IMR-90 (cell line): ENCODE results near the gene CCNG1.
"Not testable (repeated sequence)": the region's sequence is repeated elsewhere in the genome, so short reads cannot be mapped to it uniquely, and the experiment has no call there.

Experiments
- CTCF ChIP-seq: conservative IDR thresholded peaks from 2 replicates; pipeline ENCODE4 v1.5.1; 2012; ENCODE audit warnings: mild to moderate bottlenecking, low read depth, low read length, improper control_type of control experiment
- FOS ChIP-seq: fragments of 150-350 bp; IDR thresholded peaks from 2 replicates; pipeline ENCODE4 v1.6.1; 2016; ENCODE audit warnings: low read depth, low read length
- MAFK ChIP-seq: IDR thresholded peaks from 2 replicates; pipeline ENCODE4 v1.6.1; 2012; ENCODE audit warnings: low read depth, low read length, improper control_type of control experiment
- MAZ ChIP-seq: IDR thresholded peaks from 2 replicates; pipeline ENCODE4 v1.6.1; 2012; ENCODE audit warnings: low read depth, mild to moderate bottlenecking, low read length, improper control_type of control experiment, moderate library complexity, borderline replicate concordance
- POLR2A ChIP-seq: IDR thresholded peaks from 2 replicates; pipeline ENCODE4 v1.6.1; 2012; ENCODE audit warnings: mild to moderate bottlenecking, low read depth, low read length
- RAD21 ChIP-seq: IDR thresholded peaks from 2 replicates; pipeline ENCODE4 v1.6.1; 2012; ENCODE audit warnings: low read length, improper control_type of control experiment
- RFX5 ChIP-seq: IDR thresholded peaks from 2 replicates; pipeline ENCODE4 v1.8.0; 2012; ENCODE audit warnings: low read depth, mild to moderate bottlenecking, low read length, moderate library complexity
- TF ChIP-seq, protein P1 (sequence below): fragments of 150-350 bp; IDR thresholded peaks from 2 replicates; pipeline ENCODE4 v1.6.1; 2017; ENCODE audit warnings: mild to moderate bottlenecking, antibody characterized with exemption, low read length, low read depth

GRCh38 chr5:163426128-163426527 is 11.3 kb upstream of the CCNG1 start:
- not testable (repeated sequence) for TF ChIP-seq RFX5, POLR2A, CTCF, RAD21, MAZ, MAFK, FOS
- TF ChIP-seq, protein P1, sequence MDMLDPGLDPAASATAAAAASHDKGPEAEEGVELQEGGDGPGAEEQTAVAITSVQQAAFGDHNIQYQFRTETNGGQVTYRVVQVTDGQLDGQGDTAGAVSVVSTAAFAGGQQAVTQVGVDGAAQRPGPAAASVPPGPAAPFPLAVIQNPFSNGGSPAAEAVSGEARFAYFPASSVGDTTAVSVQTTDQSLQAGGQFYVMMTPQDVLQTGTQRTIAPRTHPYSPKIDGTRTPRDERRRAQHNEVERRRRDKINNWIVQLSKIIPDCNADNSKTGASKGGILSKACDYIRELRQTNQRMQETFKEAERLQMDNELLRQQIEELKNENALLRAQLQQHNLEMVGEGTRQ, result not testable (repeated sequence)
